GM21737 (cell line): ENCODE results near the gene ZBTB9.
A peak's percentile ranks its signal among the peaks of the same experiment; 100 is the strongest.

Experiments used
- ATAC-seq: cut with Tn5 transposase; IDR thresholded peaks from one replicate; pipeline ENCODE4 v1.9.1; 2021; ENCODE audit warnings: mild to moderate bottlenecking, moderate library complexity; ENCODE audit not compliant: unreplicated experiment

The ZBTB9 gene

GRCh38 chr6:33418690-33419291 is 35.6 kb upstream of the ZBTB9 start:
- no peak for ATAC-seq

GRCh38 chr6:33419580-33420490 is 34.5 kb upstream of the ZBTB9 start, which contains the start of gene SYNGAP1:
SYNGAP1 (plus strand) TSS chr6:33420065; CDS start chr6:33420265, 200 bp downstream.
- ATAC-seq = no peak

- ATAC-seq = no peak
These were observed 33.7 kb upstream of the ZBTB9 start for GRCh38 chr6:33420491-33421343.

- no peak for ATAC-seq
These were observed 33.1 kb upstream of the ZBTB9 start for GRCh38 chr6:33421344-33421643.

GRCh38 chr6:33423777-33424176 is 30.6 kb upstream of the ZBTB9 start:
- no peak for ATAC-seq

DNA sequence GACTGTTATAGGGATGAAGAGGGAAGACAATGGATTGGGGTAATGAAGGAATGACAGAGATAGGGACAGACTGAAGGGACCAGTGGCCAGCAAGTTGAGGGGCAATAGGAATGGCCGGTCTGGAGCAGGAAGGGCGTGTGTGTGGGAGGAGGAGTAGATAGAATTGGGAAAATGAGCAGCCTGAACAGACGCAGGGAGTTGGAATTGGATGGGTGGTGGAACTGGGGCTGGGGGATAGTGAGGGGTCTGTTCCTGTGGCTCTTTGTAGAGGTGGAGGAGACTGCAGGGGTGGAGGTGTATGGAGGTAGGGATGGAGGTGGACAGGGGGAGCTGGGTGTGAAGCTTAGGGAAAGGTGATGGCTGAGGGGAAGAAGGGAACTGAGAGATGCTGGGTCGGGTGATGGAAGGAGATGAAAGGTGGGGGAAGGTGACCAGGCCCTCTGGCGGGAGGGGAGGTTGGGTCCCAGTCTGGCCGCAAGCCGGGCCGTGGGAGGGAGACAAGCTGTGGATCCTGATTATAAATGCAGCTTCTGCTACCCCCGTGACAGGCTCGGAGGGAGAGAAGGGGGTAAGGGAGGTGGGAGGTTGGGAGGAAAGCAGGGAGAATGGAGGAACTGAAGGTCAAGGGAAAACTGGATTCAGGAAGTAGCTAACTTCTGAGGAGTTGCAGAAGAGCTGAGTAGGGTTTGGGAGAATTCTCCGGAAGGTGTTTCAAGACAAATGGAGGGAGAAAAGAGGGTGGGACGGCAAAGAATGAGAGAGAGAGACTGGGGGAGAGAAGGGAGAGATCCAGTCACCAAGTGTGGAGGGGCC is 29.3 kb upstream of the ZBTB9 start:
- no peak for ATAC-seq

DNA sequence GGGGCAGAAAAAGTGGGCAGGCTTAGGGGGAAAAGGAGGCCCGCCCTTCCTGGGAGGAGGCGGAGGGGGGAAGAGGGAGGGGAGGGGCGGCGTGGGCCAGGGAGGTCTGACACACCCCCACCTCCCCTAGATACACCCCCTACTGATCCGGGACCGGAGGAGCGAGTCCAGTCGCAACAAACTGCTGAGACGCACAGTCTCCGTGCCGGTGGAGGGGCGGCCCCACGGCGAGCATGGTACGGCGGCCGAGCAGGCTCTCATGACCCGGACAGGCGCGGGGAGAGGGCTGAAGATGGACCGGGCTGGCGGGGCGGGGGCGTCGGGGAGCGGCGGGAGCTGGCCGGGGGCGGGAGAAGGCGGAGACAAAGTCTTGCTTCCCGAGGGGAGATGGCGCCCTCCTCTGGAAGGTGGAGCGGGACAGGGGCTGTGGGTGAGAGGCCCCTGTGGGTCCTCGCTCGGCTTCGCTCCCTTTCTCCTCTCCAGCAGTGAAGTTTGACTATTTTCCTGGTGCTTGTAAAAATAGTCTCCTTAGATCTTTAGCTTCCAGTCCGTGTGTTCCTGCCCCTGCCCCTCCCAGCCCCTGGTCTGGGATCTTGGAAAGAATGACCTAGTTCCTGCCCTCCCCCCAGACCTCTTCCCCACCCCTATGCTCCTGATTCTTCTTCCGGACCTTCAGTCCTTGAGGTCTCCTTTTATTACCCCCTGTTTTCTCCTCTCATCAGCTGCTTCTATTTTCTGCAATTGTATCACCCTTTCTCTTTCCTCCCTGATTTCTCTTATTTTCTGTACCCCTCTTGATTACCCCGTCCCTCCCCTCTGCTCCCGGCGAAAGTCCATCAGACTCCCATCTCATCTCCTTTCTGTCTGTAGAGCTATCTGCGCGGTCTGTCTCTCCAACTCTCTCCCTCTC is 28.5 kb upstream of the ZBTB9 start:
- peak; percentile 38 for ATAC-seq

- no peak for ATAC-seq
These were observed 27.5 kb upstream of the ZBTB9 start for GRCh38 chr6:33426590-33427511.

- no peak for ATAC-seq
These were observed 26.7 kb upstream of the ZBTB9 start for GRCh38 chr6:33427585-33428223.

- no peak for ATAC-seq
These were observed 26.0 kb upstream of the ZBTB9 start for GRCh38 chr6:33428224-33428965.

- no peak for ATAC-seq
These were observed 25.2 kb upstream of the ZBTB9 start for GRCh38 chr6:33428966-33429749.

DNA sequence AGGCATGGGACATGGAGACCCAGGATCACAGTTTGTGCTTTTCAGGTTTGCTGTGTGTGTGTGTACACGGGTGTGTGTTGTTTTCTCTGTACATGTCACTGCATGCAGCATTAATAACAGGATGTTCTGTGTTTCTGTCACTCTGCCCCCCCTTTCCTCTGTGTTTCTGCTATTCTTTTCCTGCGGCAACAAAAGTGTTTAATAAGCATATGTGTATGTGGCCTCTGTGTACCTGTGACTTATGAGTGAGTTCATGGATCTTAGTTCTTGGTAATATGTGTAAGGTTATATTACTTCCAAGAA is 24.7 kb upstream of the ZBTB9 start:
- ATAC-seq = no peak

DNA sequence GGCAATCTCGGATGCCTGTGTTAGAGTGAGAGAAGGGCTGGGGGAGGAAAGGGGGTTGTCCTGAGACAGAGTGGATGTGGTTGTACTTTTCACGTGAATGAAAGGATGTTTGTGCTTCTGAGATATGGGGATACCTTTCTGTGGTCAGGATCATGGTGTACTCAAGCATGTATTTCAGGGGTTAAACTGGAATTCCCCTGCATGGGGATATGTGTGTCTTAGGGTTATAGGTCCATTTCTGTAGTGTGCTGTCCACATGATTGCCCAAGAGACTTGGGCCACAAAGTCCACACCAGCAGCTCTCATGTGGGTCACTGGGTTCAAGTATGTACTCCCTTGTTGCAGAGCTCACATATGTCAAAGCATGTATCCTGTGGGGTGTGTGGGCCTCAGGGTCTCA is 24.0 kb upstream of the ZBTB9 start:
- ATAC-seq = no peak

GRCh38 chr6:33430991-33431879 is 23.1 kb upstream of the ZBTB9 start:
- ATAC-seq = peak; percentile 37

GRCh38 chr6:33431880-33432541 is 22.4 kb upstream of the ZBTB9 start:
- ATAC-seq = no peak
